Fibroblast of lung (primary cell): Measurements from ENCODE around the gene TMEM135.

Experiments used
- CTCF ChIP-seq, 2 donors: IDR thresholded peaks in 1 of 2; conservative IDR thresholded peaks in 1 of 2; 1 replicate in 1 of 2; 2 replicates in 1 of 2; pipeline ENCODE4 v1.5.1; 2011 to 2012; ENCODE audit warnings: low read length in 2 of 2, control low read depth in 1 of 2, inconsistent platforms in 1 of 2, low read depth in 1 of 2, mild to moderate bottlenecking in 1 of 2
- EZH2 ChIP-seq: IDR thresholded peaks from 2 replicates; pipeline ENCODE4 v1.5.1; 2012; ENCODE audit warnings: low read length, control low read depth, mild to moderate bottlenecking; ENCODE audit errors: missing control alignments

DNA sequence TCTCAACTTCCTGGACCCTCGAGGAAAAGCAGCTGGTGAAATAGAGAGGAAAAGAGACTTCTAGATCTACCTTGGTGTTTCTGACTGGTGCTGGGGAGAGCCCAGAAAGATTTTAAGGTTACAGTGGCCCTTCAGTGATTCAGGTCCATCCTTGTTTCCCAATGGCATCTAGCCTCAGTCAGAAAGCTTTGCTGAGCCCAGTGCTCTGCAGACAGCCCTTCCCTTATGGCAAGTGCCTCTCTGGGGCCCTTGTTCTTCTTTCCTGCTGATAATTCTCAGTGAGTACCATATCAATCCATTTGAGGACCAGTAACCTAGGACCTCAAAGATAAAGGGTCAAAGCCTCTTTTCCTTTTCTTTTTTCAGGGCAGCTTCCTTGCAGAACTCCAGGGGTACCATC lies 25.1 kb upstream of the TMEM135 start:
- TF ChIP-seq CTCF (conservative IDR thresholded peaks at IDR 0.05 in 1 of 2, IDR thresholded peaks at IDR 0.05 in 1 of 2; ENCODE audit: low read depth in 1 of 2, low read length in 2 of 2) (no peak), EZH2 (no peak)
